ENCODE measurements around the gene PTTG1IP.
A peak's percentile ranks its signal among the peaks of the same experiment; 100 is the strongest.

DNA sequence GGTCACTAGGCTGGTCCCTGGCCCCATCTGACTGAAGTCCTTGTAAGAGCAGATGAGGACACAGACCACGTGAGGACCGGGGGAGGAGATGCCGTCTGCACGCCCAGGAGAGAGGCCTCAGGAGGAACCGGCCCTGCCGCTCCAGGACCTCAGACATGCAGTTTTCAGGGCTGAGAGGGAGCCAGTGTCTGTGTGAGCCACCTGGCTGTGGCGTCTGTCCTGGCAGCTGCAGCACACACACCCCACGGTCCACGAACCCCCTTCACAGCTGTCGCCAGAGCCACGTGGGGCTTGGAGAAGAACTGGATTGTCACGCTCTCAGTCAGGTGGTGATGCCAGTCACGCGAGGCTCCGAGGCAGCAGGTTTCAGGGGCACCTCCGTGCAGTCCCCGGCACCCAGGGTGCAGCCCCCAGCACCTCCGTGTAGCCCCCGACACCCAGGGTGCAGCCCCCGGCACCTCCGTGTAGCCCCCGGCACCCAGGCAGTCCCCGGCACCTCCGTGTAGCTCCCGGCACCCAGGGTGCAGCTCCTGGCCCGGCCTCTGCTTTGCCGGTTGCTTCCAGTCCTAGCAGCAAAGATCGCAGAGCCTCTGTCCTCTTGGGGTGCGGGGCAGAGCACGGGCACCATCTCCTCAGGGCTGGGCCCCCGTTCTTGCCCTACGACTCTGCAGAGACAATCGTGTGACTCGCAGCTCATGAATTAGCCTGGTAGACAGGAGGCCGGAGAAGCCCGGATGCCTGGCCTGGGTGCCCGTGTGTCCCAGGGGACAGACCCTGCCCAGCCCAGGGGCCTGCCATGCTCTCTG, 36.6 kb downstream of the PTTG1IP start:
- TF ChIP-seq POLR2A (IDR thresholded peaks at IDR 0.05), result no peak
- TF ChIP-seq, protein P1, sequence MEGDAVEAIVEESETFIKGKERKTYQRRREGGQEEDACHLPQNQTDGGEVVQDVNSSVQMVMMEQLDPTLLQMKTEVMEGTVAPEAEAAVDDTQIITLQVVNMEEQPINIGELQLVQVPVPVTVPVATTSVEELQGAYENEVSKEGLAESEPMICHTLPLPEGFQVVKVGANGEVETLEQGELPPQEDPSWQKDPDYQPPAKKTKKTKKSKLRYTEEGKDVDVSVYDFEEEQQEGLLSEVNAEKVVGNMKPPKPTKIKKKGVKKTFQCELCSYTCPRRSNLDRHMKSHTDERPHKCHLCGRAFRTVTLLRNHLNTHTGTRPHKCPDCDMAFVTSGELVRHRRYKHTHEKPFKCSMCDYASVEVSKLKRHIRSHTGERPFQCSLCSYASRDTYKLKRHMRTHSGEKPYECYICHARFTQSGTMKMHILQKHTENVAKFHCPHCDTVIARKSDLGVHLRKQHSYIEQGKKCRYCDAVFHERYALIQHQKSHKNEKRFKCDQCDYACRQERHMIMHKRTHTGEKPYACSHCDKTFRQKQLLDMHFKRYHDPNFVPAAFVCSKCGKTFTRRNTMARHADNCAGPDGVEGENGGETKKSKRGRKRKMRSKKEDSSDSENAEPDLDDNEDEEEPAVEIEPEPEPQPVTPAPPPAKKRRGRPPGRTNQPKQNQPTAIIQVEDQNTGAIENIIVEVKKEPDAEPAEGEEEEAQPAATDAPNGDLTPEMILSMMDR (IDR thresholded peaks at IDR 0.05), result peak in 1 of 6 experiments; percentile 25
